RPMI8226 (cell line): ENCODE results near the gene APIP.

ENCODE experiments used
- DNase-seq: peaks from one replicate; pipeline ENCODE4 v3.0.0-alpha.2; 2015

APIP gene, protein sequence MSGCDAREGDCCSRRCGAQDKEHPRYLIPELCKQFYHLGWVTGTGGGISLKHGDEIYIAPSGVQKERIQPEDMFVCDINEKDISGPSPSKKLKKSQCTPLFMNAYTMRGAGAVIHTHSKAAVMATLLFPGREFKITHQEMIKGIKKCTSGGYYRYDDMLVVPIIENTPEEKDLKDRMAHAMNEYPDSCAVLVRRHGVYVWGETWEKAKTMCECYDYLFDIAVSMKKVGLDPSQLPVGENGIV

DNA sequence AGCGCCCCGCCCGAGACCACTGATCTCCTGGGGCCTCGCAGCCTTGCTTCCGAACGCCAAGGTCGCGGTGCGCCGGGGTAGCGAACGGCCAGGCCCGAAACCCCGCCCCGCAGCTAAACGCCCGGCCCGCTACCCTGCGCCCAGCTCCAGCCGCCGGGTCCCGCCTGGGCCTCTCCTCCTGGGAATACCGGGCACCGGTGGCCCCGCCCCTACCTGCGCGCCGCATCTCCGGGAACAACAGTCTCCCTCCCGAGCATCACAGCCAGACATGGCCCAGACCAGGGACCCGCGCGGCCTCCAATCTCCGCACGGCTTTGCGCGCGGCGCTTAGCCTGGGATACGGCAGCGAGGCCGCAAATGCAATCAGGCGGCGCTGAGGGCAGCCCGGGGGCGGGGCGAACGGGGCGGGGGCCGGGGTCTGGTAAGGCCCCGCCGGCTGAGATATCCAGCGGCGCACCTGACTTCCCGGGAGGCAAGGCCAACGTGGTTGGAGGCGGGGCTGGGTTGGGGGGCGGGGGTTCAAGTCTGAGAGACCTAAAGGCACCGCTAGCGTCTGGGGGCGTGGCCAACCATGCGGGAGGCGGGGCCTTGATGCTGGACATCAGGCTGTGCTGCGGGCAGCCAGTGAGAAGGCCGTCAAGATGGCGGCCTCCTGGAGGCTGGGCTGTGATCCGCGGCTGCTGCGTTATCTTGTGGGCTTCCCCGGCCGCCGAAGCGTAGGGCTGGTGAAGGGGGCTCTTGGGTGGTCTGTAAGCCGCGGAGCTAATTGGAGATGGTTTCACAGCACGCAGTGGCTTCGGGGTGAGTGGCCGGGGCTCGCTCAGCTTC, at the start of gene APIP, which contains the start of gene PDHX:
Gene APIP (minus strand): TSS at position 365 of the 828 bp plus-strand sequence. CDS start 95 bp downstream, at position 270.
Gene PDHX (plus strand): TSS at position 604 of the 828 bp plus-strand sequence. CDS start 38 bp downstream, at position 642.
- peak; percentile 97 for DNase-seq

DNA sequence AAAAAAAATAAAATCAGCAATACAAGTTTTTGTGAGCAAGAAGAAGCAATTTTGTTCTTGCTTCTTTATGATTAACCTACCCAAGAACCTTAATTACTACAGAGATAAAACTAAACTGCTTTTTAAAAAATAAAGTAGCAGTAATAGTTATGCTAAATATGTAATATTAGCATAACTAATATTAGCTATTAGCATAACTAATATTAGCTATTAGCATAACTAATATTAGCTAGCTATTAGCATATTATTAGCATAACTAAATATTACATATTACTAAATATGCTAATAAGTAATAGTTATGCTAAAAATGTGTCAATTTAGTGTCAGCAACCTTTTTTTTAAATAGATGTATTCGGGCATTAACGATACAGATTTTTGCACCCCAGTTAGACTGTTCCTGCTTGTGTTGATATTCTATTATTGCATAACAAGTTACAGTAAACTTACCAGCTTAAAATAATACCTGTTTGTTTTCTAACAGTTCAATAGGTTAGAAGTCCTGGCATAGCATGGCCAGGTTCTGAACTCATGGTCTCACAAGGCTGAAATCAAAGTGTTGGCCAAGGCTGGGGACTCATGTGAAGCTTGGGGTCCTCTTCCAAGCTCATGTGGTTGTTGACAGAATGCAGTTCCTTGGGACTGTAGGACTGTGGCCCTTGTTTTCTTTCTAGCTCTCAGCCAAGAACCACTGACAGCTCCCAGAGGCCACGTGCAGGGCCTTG, 48.6 kb upstream of the APIP start:
- DNase-seq = no peak

DNA sequence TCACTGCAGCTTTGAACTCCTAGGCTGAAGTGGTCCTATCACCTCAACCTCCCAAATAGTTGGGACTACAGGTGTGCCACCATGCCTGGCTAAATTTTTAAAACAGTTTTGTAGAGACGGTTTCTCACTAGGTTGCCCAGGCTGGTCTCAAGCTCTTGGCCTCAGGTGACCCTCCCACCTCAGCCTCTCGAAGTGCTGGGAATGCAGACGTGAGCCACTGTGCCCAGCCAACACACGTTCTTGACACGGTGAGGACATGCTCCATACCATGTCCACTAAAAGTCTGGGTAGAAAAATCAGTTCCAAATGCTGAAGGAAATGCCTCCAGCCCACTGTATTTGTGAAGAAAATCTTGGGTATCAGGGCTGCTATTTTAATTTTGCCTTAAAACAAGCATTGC, 47.2 kb upstream of the APIP start:
- no peak for DNase-seq

DNA sequence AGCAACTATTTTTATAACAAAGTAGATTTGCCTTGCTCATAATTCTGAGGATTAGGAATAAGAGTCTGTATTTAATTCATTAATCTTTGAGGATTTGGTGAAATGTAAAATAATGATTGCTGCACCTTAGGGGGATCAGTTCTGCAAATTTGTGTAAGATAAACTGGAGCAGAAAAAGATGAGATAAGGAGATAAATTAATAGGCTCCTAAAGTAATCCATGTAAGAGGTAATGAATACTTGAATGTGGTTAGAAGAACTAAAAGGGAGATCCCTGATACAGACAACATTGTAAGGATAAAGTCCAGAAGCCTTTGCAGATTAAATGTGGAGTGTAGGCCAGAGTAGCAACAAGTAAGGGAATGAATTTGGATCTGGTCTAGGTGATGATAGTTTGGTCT, 45.9 kb upstream of the APIP start:
- no peak for DNase-seq

DNA sequence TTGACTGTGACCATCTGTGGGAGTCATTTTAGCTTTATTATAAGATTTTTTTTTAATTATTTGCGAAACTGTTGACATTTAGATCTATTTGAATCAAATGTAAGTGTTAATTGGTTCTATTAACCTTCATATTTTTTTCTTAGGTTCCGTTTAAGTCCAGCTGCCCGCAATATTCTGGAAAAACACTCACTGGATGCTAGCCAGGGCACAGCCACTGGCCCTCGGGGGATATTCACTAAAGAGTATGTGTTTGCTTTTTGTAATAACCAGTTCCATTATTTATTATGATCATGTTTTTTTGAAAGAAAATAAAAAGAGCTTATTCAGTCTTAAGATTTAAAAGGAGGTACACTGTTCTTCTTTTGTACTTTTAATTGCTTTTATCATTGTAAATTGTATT, 44.1 kb upstream of the APIP start:
- no peak for DNase-seq

DNA sequence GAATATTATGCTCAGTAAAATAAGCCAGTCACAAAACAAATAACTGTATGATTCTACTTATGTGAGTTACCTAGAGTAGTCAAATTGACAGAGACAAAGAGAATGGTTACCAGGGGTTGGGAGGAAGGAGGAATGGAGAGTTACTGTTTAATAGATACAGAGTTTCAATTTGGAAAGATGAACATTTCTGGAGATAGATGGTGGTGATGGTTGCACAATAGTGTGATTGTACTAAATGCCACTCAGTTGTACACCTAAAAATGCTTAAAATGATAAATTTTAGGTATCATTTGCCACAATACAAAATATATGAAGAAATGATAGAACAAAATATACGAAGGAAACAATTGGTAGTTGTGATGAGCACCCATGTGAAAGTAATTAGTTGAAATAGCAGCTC, 43.6 kb upstream of the APIP start:
- no peak for DNase-seq

DNA sequence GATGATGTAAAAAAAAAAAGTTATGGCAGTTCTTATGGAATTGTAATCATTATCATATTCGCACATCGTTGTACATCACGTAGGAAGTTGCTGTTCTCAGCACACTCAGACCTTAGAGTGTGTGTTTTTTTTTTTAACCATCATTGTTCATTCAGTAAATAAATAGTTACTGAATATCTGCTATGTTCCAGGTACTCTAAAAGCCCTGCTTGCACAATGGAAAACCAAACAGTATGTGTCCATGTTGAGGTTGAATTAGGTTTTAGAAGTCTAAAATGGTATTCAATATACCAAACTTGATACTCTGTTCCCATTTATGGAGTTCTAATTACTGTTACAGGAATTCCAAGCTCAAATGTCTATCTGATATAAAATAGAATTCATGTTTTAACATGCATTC, 41.4 kb upstream of the APIP start:
- DNase-seq = no peak

DNA sequence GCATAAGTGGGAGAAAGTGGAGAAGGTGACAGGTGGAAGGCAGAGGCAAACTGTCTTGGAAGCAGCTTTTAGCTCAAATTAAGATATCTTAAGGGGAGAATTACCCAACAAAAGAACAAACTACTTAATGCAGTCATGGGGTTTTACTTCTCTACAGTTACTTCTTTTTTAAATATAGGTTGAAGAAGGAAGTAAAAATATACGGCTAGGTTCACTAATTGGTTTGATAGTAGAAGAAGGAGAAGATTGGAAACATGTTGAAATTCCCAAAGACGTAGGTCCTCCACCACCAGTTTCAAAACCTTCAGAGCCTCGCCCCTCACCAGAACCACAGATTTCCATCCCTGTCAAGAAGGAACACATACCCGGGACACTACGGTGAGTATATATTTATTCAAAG, 41.0 kb upstream of the APIP start:
- no peak for DNase-seq

DNA sequence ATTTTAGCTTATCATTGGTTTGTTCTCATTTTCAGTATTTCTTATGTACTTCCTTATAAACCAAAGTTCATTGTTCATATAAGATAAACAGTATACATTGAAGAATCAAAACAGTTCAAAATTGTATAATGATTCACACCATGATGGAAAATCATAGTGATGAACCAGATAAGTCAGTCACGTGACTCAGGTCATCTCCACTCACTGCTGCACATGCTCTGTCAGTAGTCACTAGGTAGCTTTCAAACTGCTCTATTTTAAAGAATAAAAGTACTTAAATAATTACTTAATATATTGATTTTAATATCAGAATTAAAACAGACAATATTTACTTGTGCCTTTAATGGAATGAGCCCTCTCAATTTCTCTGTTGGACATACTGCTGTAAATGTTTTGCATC, 37.8 kb upstream of the APIP start:
- DNase-seq = no peak

DNA sequence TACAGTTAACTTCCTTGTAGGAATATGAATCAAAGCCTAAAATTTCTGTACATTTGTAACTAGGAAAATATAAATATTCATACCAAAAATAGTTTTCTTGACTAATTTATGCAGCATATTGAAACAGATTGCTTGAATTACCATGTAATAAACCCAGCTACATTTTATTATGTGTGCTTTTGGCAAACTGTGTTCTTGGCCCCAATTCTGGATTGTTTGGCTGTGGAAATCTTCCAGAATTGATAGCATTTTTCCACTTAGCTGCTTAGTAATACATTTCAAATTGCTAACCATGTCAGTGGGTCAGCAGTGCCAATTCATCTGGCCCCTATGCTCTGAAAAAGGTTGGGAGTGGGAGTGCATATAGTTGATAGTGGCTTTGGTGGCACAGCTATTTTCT, 32.5 kb upstream of the APIP start:
- no peak for DNase-seq

DNA sequence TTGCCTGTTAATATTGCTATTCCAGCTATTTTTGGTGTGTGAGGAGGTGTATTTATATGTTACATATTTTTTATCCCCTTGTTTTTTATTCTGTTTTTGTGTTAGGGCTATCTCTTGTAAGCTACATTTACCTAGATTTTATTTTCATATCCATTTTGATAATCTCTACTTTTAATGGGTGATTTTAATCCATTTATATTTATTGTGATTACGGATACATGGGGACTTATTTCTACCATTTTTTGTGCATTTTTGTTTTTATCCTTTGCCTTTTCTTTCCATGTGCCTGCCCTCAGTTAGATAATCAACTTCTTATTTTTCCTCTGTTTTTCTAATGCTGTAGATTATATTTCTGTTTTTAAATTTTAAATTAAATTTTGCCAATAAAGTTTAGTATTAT, 28.5 kb upstream of the APIP start:
- DNase-seq = no peak

DNA sequence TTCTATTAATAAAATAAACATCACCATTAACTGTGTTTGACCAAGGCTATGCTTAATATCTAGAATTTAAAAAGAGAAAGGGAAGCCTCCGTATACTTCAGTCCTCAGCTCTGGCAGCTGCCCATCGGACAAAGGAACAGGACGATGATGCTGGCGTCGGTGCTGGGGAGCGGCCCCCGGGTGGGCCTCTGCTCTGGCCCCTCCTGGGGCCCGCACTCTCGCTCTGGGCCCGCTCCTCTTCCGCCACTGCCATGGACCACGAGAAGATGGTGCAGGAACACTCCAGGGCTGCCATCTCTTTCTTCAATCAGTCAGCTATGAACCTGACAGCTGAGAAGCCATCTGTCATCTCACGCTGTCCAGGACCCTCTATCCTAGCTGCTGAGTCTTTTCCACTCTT, 25.5 kb upstream of the APIP start:
- no peak for DNase-seq

DNA sequence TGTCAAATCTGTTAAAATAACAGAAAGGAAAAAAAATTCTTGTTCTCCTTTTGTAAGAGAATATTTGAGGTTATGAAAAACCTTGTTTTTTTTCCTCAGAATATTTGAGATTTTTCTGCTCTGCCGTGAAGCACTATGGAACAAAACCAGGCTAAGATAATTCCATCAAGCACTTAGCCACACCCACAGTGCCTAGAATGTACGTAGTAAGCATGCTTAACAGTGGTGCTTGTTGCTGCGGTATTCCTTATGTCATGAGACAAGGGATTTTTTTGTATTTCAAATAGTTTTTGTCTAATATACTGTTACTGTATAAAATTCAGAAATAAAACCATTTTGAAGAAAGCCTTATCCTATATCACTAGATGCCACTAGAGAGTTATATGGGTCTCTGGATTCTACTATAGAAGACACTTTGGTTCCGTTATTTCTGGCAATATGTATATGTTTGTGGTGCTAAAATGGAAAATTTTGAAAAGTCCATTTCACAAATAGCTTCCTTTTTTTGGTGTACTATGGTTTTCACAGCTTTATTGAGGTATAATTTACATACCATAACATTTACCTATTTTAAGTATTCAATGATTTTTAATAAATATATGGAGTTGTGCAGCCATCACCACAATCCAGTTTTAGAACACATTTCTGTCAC, 24.0 kb upstream of the APIP start:
- no peak for DNase-seq

DNA sequence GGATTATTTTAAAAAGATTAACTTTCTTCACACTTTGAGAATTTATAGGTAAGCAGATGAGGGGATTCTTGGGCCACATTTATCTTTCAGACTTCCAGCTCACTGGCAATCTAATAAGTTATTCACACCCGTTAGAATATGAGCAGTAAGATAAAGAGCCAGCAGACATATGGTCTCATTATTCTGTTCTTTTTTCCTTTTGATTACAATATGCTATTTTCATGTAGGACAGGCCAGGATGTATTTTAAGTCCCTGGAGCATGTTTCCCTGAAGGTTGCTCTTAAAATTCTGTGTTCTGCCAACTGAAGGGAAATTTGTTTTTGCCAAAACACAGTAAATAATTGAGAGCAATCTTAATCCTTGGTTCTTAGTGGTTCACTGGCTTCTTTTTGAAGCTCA, 22.4 kb upstream of the APIP start:
- DNase-seq = no peak

DNA sequence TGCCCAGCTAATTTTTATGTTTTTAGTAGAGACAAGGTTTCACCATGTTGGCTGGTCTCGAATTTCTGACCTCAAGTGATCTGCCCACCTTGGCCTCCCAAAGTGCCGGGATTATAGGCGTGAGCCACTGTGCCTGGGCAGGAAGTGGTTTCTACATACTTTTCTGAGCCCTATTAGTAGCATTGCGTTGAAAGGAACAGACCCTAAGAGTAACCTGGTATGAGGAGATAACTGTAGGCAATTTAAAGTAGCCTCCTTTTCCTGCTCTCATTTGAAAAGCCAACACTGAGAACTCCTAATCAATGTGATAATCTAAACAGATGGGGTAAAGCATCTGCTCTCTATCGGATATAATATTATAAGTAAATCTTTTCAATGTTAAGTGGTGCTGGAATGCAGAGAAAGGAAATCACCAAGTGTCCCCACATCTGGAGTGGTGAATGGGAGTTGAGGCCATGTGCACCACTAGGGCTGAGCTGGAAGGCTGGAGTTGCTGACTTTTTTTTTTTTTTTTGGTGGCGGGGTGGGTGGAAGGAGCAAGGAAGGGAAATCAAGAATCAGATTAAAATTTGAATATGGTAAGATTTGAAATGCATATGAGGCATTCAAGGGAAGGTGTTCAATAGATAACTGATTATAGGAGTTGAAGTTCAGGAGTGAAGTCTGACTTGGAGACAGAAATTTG, 20.9 kb upstream of the APIP start:
- no peak for DNase-seq

DNA sequence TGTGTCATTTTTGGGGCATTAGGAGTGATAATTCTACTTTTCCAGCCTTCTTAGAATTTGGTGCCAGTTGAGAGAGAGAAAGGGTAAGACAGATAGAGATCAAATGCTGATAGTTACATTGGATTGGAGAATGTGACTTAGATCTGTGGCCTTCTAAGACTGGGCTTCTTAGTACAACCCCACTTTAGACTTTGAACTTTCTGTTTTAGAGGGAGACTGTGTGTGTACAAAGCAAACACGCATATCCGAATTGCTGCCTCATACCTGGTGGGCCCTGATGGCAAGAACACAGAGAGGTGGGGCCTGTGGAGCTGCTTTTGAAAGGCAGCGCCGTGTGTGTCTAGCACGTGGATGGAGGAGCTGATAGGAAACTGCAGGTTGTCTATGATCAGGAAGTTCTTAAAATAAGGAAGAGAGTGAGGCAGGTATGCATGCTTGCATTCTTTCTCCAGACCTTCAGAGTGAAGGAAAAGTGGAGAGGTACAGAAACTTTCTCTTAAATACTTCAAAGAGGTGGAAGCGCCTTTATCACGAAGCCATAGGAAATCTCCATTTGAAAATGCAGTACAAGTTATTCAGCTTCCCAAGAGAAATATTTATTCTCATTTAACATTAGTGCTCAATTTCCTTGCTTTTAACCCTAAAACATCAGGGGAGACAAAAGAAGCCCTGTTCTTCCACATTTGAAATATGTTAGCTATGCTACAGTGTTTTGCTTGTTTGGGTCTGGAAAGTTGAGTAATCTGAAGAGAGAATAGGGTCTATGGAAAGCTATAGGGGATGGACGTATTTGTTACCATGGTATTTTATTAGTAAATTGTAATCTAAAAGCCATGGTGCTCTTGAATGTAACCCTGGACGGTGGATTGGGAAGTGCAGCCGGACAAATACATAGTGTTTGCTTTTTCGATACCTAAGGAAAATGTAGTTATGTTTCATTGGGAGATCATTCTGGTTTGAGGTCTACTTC, 13.9 kb upstream of the APIP start:
- no peak for DNase-seq

DNA sequence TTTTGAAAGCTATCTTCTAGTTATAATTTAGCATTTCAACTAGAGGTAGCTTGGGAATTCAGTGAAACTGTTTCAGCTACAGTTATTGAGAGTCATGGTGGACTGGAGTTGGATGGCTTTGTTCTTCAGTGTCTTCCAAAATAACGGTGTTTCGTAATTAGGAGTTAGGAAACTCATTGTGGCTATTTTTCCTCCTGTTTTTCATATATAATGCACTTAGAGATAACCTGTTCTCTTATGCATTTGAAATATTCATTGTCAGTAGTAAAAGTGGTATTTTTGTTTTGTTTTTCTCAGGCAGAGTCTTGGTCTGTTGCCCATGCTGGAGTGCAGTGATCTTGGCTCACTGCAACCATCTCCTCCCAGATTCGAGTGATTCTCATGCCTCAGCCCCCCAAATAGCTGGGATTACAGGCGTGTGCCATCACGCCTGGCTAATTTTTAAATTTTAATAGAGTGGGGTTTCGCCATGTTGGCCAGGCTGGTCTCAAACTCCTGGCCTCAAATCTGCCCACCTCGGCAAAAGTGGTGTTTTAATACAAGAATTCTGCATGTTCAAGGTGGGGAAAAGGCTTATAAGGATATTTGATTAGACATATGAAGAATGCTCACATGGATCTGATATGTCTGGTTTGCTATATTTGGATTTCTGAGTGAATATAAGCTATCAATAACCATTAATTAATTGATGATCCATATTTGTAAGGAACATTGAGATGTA, 12.9 kb upstream of the APIP start:
- no peak for DNase-seq

DNA sequence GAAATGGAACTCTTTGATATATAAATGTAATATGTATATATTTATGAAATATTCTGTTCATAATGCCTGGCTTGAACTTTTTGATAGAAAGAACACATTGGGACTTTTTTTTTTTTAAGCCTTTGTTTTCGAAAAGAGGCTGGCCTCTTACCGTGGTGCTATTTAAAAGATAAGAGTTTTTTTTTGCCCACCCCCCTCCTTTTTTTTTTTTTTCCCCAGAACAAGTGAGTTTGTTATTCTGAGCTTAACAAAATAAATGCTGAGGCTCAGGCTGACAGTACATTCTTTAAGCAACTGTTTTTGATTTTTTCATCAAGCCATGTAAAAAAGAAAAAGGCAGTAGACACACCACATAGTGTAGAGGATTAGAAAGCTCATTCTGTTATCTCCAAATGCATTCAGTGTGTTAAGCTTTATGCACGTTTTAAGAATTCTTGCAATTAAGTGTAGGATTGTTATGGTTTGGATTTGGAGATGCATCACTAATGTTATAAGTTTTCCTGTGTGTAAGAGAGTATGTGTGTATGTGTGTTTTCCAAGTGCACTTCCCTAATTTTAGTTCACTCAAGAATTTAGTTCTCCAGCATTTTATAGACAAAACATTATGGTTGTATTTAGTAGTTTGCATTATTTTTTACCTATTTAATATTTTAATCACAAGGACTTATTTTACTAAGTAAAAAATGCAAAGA, 12.2 kb upstream of the APIP start:
- no peak for DNase-seq

DNA sequence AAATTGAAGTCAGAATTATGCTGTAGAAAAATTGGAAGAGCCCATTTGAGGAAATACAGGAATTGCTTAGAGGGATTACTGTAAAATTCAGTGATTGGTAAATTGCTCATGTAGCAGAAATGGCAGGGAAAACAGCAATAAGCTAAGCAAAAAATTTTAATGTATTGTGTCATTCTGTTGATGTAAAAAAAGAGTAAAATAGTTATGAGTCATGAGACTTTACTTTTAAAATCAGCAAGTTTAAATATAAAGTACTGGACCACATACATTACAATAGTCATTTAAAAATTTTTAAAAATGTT, 10.6 kb upstream of the APIP start:
- DNase-seq = no peak

DNA sequence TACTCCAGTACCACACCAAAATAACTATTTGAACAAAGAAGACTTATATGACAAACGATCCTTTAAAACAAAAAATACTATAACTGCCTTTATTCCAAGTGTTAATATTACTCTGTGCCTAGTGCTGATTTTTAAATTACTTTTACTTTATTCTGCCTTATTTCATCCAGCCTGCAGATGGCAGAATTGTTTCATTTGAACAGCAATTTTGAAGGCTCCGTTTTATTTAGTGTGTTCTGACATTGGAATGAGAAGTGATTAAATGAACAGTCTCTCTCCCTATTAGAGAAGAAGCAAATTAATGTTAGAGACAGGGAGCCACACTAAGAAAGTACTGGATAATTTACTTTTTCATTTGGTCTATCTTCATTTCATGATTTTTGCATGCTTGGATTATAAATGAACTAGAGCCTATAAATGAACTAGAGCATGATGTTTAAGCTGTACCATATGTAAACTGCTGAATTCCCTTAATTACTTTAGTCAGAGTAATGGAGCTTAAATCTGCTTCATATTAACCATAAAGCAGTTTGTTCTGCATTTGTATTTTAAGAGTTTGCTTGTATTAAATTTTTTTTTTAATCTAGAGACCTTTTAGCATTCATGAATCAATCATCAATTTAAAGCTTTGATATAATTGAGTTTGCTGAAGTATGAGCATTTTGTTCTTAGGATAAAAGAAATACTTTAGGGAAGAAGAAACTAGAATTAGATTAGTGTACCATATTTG, 10.1 kb upstream of the APIP start:
- DNase-seq = peak; percentile 5
